Activated T-cell treated with anti-CD3 and anti-CD28 coated beads for 4 hours (primary cell): ENCODE results near the gene RUFY1.
"Not testable (repeated sequence)": the region's sequence is repeated elsewhere in the genome, so short reads cannot be mapped to it uniquely, and the experiment has no call there.

ENCODE experiments used
- DNase-seq: peaks from one replicate; pipeline ENCODE4 v3.0.0-alpha.2; 2020

The RUFY1 gene

DNA sequence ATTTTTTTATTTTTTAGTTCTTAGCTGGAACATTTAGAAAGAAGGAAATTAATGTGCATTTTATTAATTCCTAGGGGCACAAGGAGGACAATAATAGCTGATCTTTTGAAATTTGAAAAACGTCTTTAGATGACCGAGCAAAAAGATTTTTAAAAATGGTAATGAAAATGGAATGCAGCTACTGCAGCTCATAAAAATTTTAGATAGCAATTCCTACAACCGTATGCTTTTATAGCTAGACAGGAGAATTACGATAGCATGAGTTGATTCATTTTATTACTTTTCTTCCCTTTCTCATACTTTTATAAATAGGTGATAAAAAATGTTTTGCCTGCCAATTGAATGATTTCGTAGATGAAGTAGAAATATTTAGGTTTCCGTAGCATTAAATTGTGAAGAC lies 13.7 kb upstream of the RUFY1 start:
- DNase-seq = no peak

DNA sequence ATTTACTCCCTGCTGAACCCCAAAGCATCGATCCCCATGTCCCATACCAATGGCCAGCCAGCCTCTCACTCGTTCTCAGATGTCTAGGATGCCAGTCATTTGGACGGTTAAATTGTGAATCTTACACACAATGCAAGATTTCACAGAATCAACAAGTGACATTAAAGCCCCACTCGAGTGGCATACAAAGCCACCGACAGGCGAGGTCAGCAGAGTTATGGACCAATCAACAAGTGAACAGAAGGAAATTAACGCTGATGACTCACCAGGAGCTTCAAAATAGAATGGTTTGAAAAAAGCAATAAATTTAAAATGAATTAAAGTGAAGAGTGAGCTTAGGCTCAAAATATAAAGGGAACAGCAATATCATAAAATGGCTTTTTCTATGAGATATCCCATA lies 8.2 kb upstream of the RUFY1 start:
- no peak for DNase-seq

DNA sequence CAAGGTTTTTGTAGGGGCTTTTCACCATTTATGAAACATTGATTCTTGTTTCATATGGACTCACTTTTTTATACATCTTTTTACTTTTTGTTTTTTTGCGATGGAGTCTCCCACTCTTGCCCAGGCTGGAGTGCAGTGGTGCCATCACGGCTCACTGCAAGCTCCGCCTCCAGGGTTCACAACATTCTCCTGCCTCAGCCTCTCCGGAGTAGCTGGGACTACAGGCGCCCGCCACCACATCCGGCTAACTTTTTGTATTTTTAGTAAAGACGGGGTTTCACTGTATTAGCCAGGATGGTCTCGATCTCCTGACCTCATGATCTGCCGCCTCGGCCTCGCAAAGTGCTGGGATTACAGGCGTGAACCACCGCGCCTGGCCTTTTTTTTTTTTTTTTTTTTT lies 7.1 kb upstream of the RUFY1 start:
- not testable (repeated sequence) for DNase-seq

DNA sequence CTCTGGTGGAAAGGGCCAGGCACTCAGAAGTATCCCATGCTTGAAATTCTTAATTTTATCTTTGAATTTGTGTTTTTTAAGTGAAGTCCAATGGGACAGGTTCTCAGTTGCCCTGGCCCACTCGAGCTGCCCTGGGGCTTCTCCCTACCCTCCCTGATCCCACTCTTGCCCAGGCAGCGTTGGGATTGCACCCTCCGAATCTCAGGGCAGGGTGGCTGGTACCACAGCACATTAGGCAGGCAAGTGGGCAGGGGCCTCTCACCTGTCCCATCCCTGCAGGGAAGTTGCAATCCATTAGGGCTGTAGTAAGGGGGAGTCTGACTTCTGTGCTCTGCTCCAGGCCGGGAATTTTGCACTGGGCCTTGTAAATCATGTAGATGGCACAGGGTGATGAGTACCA lies 2.7 kb downstream of the RUFY1 start:
- DNase-seq = no peak

DNA sequence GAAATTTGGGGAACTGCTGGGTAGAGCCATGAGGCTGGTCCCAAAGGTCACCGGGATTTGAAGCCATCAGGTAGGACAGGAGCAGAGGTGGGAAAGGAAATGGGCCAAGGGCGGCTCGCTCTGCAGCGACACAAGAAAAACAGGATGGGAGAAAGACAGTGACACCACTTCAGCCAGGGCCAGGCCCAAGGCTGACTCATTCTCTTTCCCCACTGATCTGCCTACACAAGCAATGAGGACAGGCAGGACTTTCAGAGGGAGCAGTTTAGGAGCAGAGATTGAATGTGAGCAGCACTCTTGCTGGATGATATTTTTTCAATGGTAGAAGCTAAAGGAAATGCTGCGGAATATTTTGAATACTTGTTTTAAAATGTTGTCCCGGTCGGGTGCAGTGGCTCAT lies 3.5 kb downstream of the RUFY1 start:
- no peak for DNase-seq

DNA sequence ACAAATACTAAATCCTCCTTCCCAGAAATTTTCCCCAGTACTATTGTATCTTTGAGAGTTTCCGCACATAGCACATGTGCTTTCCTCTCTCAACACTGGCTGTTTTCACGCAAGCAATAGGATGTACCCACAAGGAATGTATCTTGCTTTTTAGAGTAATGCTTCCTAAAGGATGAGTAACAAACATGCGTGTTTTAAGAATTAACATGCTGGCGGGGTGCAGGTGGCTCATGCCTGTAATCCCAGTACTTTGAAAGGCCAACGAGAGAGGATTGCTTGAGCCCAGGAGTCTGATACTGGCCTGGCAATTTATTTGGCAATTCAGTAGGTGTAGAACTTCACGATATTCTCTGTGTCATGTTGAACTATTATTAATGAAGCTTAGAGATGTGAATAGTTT lies 4.6 kb downstream of the RUFY1 start:
- DNase-seq = no peak

DNA sequence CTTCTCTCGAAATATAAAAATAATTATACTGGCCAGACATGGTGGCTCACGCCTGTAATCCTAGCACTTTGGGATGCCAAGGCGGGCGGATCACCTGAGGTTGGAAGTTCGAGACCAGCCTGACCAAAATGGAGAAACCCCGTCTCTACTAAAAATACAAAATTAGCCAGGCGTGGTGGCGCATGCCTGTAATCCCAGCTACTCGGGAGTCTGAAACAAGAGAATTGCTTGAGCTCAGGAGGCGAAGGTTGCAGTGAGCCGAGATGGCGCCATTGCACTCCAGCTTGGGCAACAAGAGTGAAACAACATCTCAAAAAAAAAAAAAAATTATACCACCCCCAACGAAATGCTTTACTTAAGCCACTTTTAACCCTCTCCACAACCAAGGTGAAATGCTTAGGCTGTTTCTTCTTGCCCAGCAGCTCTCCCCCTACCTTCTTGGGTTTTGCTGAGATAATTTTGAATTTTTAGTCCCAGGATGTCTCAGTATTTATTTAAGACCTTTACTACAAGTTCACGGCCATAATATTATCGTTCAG lies 8.0 kb downstream of the RUFY1 start:
- not testable (repeated sequence) for DNase-seq

DNA sequence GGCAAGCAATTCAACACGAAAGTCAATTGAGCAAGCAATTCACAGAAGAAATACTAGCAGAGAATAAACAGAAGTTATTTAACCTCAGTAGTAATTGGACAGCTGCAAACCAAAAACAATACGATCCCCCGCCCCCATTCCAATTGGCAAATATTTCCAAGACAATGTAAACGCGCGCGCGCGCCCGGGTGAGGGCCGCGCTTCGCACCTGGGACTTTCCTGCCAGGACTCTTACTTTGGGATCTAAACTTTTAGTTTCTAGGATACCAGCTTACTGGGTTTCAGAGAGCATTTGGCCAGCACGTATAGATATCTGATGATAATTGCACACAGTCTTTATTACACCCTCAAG lies 8.6 kb downstream of the RUFY1 start:
- DNase-seq = no peak

DNA sequence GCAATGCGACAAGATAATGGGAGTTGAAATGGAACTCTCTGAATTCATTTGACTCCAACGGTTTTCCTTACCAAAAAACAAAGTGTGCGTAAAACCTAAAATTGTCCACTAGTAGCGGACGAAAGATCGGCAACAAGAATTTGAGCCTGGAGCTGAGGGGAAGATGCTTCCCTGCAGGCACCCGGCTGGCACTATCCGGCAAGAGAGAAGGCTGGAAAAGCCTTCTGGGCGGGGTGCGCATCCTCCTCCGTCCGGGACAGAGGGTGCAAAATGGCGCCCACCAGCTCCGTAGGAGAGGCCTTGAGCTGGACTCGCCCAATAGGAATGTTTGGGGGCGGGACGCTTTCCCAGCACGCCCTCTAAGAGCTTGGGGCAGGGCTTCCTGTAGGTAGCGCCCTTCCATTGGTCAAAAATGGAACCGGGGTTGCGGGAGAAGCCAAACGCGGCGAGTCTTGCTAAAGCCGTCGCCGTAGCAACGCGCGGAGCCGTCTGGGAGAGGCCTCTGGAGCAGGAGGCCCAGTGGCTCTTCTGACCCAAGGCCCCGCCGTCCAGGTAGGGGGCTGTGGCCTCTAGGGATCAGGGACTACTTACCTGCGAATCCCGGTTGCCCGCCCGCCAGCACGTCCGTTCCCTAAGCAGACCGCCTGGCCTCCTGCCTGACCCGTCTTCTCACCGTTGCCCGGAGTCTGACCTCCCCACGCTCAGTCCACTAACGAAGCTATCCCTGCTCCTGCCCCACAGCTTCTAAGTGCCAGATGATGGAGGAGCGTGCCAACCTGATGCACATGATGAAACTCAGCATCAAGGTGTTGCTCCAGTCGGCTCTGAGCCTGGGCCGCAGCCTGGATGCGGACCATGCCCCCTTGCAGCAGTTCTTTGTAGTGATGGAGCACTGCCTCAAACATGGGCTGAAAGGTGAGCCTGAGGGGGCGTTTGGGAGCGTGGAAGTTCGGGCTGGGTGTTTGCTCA lies 9.2 kb downstream of the RUFY1 start:
- DNase-seq = peak; percentile 80

DNA sequence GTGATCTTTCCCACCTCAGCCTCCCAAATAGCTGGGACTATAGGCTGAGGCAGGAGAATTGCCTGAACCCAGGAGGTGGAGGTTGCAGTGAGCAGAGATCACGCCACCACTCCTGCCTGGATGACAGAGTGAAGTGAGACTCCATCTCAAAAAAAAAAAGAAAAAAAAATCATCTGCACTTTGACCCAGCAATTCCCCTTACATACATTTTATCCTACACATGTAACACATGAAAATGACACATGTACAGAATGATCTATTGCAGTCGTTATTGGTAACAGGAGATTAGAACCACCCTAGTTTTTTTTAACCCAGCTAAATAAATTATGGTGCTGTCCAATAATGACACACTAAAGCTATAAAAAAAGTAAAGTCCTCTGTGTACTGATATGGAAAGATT lies 14.2 kb downstream of the RUFY1 start:
- DNase-seq = no peak

DNA sequence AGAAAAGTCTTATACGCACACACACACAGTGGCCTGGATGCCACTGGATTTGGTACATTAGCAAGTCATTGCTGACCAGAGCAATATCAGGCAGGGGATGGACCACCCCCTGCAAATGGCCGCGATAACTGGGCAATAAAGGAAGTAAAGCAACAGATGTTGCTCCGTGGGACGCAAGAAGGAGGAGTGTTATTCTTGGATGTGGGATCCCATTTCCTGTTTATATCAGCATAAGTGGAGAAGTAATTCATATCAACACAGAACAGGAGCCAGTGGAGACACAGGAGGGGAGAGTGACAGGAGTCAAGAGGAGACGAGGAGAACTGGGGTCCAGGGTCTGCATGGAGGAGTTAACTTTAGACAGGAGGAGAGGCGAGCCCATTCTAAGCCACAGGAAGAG lies 18.4 kb downstream of the RUFY1 start:
- DNase-seq = no peak

DNA sequence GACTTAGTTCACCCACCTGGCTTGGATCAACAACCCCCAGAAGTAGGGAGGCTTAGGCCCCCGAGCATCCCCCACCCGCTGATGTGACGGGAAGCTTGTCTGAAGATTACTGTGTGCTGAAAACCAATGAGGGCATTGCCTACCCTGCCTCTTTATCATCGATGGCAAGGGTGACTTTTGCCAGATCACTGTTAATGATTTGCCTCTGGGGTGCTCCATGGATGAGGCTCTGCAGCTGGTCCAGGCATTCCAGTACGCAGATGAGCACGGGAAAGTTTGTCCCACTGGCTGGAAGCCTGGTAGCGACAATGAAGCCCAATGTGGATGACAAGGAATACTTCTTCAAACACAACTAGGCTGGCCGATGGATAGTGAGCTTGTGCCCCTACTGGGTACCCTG lies 22.0 kb downstream of the RUFY1 start:
- no peak for DNase-seq

DNA sequence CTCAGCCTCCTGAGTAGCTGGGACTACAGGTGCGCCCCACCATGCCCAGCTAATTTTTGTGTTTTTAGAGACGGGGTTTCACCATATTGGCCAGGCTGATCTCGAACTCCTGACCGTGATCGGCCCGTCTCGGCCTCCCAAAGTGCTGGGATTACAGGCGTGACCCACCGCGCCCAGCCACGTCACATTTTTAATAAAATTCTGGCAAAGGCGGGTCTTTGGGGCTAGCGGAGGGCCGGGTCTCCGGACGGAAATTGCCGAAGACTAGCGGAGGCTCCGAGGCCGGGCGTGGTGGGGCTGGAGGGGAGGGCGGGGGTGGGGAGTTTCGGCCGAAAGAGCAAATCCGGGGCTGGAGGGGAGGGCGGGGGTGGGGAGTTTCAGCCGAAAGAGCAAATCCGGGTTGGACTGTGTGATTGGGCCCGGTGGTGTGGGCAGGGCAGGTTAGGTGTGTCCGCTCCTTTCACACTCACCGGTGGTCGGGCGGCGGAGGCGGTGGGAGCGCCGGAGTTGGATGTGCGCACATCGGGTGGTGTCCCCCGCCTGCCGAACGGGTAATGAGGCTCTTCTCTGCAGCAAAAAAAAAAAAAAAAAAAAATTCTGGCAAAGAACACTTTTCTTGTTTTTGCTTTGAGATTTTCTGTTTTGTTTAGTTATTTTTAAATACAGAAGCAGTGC lies 27.1 kb downstream of the RUFY1 start:
- DNase-seq = no peak

DNA sequence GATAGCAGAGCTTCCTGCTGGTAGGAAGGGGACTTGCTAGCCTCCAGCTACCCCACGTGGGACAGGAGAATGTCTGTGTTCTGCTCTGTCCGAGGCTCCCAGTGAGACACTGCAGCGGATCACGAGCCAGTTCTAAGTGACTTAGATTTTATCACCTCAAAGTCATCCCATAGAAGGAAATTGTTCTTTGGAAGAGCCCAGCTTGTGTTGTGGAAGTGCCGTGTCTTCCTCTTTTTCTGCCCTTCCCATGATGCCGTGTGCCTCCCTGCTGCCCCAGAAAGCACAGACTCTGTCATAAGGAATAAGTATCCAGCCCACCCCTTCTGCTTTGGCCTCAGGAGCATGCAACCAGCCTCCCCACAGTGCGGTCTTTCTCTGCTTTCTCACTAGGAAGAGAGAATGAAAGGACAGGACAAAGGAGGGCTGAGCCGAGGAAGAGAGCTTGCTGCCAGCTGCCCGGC lies 35.6 kb downstream of the RUFY1 start:
- no peak for DNase-seq

DNA sequence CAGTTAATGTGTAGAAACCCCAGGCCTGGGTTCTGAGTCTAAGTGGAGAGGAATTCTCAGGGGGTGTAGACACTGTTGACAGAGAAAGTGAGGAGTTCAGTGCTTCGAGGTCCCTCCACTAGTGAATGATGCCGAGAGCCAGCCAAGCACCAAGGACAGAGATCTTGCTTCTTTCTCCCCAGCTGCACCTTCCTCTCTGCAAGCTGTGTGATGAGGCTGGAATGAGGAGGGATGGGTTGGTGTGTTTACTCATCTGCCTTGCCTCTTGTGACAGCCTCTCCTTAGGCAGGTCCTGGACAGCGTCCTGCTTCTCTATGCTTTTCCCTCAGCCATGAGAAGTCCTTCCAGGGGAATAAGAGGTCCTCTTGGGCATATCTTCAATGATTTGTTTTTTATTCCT lies 37.8 kb downstream of the RUFY1 start:
- no peak for DNase-seq

DNA sequence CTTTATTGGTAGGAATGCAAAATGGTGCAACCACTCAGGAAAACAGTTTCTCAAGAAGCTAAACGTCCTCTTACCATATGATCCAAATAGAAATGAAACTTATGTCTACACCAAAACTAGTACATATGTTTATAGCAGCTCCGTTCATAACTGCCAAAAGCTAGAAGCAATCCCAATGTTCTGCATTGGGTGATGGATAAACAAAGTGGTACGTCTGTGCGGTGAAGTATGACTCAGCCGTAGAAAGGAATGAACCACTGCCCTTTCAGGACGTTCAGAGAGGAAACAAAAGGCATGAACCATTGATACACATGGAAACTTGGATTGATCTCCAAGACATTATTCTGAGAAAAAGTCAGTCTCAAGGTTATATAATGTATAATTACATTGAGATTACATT lies 45.6 kb downstream of the RUFY1 start:
- DNase-seq = no peak

DNA sequence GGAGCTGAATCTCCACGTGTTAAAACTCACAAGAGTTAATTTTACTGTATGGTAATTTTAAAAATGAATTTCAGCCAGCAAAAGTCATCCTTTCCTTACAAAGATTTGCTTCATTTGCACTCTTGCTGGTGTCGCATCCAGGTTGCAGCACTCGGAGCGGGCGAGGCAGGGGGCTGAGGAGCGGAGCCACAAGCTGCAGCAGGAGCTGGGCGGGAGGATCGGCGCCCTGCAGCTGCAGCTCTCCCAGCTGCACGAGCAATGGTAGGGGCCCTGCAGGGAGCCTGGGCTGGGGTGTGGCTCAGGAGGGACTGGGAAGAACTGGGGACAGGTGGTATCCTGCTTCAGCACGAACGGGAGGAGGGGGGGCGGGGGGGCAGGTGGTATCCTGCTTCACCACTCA lies 46.1 kb downstream of the RUFY1 start:
- no peak for DNase-seq

DNA sequence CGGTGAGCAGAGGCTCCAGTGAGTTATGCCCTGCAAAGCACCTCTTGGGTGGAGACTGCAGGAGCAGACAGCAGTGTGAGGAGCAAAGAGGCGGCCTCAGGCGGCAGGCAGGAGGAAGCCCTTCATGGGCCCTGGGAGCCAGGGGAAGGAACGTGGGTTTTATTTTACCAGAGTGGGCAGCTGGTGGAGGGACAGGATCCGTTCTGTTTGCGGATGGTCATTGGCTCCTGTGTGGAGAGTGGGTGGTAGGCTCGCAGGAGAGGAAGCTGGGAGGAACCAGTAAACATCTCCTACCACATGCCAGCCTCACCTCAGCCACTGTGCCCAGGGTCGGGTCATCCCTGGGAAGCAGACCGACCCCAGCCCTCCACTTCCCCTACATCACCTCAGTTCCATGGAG lies 48.7 kb downstream of the RUFY1 start:
- no peak for DNase-seq

DNA sequence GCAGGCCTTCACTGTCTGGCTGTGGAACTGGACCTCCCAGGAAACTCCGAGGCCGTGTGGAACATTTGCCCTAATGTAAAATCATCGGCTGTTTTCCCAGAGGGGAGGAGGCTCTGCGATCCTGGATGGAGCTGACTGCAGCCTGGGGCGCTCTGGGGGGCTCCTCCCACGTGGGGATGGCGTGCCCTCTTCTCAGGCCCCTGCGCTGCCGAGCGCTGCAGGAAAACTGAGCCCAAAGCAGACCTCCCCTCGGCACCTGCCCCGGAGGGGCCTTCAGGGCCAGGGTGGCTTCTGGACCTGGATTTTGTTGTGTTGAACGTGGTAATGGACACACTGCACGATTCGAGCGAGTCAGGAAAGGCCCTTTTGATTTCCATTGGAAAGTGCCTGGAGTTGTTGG lies 49.2 kb downstream of the RUFY1 start:
- DNase-seq = no peak

DNA sequence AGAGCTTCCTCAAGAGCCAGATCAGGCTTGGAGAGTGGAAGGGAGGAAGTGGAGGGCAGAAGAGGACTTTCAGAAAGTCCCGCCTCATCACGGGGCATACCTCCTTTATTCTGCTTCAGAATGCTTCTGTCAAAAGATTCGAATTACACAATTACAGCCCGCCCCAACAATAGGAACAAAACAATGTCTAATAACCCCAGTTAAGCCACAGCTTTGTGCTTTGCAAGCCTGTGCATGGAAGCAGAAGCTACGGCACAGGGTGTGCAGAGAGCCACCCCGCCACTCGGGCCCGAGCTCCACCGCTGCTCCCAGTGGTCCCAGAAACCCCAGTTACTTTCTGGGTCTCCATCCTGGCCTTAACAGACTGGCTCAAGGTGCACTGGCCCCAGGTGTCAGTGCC lies 49.6 kb downstream of the RUFY1 start:
- DNase-seq = no peak

DNA sequence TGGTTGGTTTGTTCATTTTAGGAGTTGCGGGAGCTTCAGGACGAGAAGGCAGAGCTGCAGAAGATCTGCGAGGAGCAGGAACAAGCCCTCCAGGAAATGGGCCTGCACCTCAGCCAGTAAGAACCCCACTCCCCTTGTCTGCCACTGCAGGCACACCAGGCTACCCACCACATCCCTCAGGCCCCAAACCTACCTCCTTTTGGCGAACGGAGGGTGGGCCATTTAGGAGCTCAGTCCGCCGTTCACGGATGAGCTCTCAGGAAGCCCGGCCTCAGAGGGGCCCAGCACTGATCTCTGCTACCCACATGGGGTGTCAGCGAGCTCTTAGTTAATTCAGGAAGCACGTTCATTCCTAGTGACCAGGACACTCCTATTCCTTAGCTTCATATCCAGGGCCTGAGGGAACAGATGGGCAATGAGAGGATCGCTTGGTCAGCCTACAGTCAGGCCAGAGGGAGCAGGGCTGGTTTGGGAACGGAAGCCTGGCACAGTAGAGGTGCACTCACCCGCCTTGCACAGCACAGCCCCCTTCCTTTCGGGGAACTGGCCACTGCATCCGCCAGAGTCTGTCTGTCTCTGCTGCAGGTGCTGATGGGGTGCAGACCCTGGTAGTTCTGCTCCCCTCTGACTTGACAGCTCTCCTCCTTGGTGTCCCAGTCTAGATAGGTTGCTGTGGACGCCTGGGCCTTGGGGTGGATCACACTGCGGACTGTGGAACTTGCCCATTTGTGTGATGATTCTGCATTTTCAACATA lies 51.7 kb downstream of the RUFY1 start:
- no peak for DNase-seq

DNA sequence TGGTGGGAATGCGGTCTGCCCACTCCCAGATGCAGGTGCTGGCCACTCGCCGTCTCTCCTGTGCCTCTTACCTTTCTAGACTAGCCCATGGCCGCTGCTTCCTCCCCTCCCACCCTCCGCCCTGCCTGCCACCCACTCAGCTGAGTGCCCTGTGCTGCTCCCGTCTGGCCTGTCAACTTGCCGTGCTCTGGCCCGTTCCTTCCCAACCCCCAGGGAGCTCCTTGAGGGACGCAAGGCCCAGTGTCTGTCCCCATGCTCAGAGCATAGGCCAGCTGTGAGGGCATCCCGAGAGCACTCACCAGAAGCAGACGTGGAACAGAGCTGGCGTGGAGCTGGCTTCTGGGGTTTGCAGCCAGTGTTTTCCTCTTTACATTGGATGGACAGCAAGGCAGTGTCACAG lies 53.0 kb downstream of the RUFY1 start:
- no peak for DNase-seq
